Esophagus muscularis mucosa (tissue), 4 donors: Measurements from ENCODE around the gene IGF1R. TPM values are rescaled to one million over a fixed set of nuclear protein-coding genes. Genes with fewer than 3 reads are reported as not detected.
A peak's percentile ranks its signal among the peaks of the same experiment; 100 is the strongest.

Experiments used
- DNase-seq: peaks from one replicate; pipeline ENCODE4 v3.0.0-alpha.2; 2017; ENCODE audit errors: extremely low spot score
- H3K27ac ChIP-seq, 4 donors: fragments of 200-600 bp; sonication (generic); replicated peaks in 1 of 4; 1 replicate in 3 of 4; 2 replicates in 1 of 4; pipeline ENCODE4 v1.5.1; 2016 to 2019; ENCODE audit warnings: mild to moderate bottlenecking in 1 of 4
- H3K27me3 ChIP-seq, 4 donors: fragments of 200-600 bp; sonication (generic); one replicate each; pipeline versions ENCODE4 v1.5.1 to v1.6.0; 2016 to 2019
- H3K36me3 ChIP-seq, 4 donors: fragments of 200-600 bp; sonication (generic); one replicate each; pipeline ENCODE4 v1.5.1; 2016 to 2019
- H3K4me1 ChIP-seq, 4 donors: fragments of 200-600 bp; sonication (generic); one replicate each; pipeline ENCODE4 v1.5.1; 2016 to 2019
- H3K4me3 ChIP-seq, 4 donors: fragments of 200-600 bp; sonication (generic); 1 replicate in 2 of 4; 2 replicates in 2 of 4; pipeline ENCODE4 v1.5.1; 2016 to 2019; ENCODE audit warnings: mild to moderate bottlenecking in 4 of 4, moderate library complexity in 1 of 4
- H3K9me3 ChIP-seq, 4 donors: fragments of 200-600 bp; sonication (generic); 1 replicate in 3 of 4; 2 replicates in 1 of 4; pipeline ENCODE4 v1.5.1; 2016 to 2019
- CTCF ChIP-seq, 3 experiments: fragments of 200-600 bp in 2 of 3; fragments of 450-650 bp in 1 of 3; sonication (generic) in 2 of 3; IDR thresholded peaks; one replicate each; pipeline ENCODE4 v1.5.1; 2017 to 2019; ENCODE audit warnings: antibody characterized with exemption in 3 of 3, mild to moderate bottlenecking in 2 of 3, moderate library complexity in 1 of 3
- EP300 ChIP-seq: sonication (generic); formaldehyde crosslinking; IDR thresholded peaks from one replicate; pipeline ENCODE4 v1.6.1; 2017; ENCODE audit warnings: antibody characterized with exemption
- POLR2A ChIP-seq: fragments of 450-650 bp; IDR thresholded peaks from one replicate; pipeline ENCODE4 v1.6.1; 2017; ENCODE audit warnings: antibody characterized with exemption, moderate library complexity, mild to moderate bottlenecking, low read depth
- POLR2AphosphoS5 ChIP-seq, 2 donors: sonication (generic); formaldehyde crosslinking; IDR thresholded peaks; one replicate each; pipeline ENCODE4 v1.6.1; 2017; ENCODE audit warnings: antibody characterized with exemption in 2 of 2
- WGBS: methylation state at CpG from one replicate; pipeline ENCODE4 v1.1.5; 2018; 5-methylcytosine and 5-hydroxymethylcytosine counted together
- intact Hi-C: fragments of 100-400 bp; cut with DNase I; formaldehyde crosslinking; loops from one replicate; pipeline ENCODE4 v1.15.1; 2023
- total RNA-seq, 4 donors: library from RNA; depleted of rRNA; stranded (reverse); fragments of >200 nt; gene quantifications; one replicate each; pipeline versions ENCODE4 v1.1.0 to v1.2.1, GENCODE V29; 2016

Gene IGF1R
- total RNA-seq, 4 donors from 2014 or later = 33.6 to 95.3 (median 49.7) TPM

- H3K27ac ChIP-seq = peak overlapping the region; percentile 4 to 50 (median 18)
- WGBS = 94% methylated on average over 3 of the region's 3 CpGs
These were observed 130.1 kb downstream of the IGF1R start for GRCh38 chr15:98778263-98778959.

GRCh38 chr15:98778960-98779359 lies 130.6 kb downstream of the IGF1R start:
- TF ChIP-seq POLR2AphosphoS5 (IDR thresholded peaks at IDR 0.05) (no peak), CTCF (IDR thresholded peaks at IDR 0.05) (no peak), EP300 (no peak), POLR2A (no peak)
- no peaks in the 10 kb centered on the region for H3K9me3 ChIP-seq
- 63% methylated on average over 4 of the region's 4 CpGs for WGBS
- H3K4me1 ChIP-seq = peaks cover 32 to 61% (median 38%) of the 10 kb centered on the region in 4 donors
- H3K27me3 ChIP-seq = no peaks in the 10 kb centered on the region
- intact Hi-C loops = loop anchor here (5.0 to 10.0 kb wide), 4 partner anchors 68 to 298 kb away; no protein-coding TSS in a partner anchor
- H3K27ac ChIP-seq = peak overlapping the region; percentile 4 to 50 (median 12)
- no peak for DNase-seq
- H3K4me3 ChIP-seq = no peak overlapping the region
- no peaks in the 10 kb centered on the region for H3K36me3 ChIP-seq

More at GRCh38 chr15:98778263-98778959, 130.1 kb downstream of the IGF1R start:
- TF ChIP-seq EP300 = no peak
- no peak for TF ChIP-seq POLR2AphosphoS5 (IDR thresholded peaks at IDR 0.05)
- TF ChIP-seq POLR2A = no peak
- TF ChIP-seq CTCF (IDR thresholded peaks at IDR 0.05) = no peak
- no peaks in the 10 kb centered on the region for H3K9me3 ChIP-seq
- DNase-seq = peak; percentile 57
- peaks cover 32 to 67% (median 40%) of the 10 kb centered on the region in 4 donors for H3K4me1 ChIP-seq
- no peak overlapping the region for H3K4me3 ChIP-seq
- H3K36me3 ChIP-seq = no peaks in the 10 kb centered on the region
- intact Hi-C loops = loop anchor here (5.0 to 10.0 kb wide), 4 partner anchors 69 to 299 kb away; no protein-coding TSS in a partner anchor
- H3K27me3 ChIP-seq = no peaks in the 10 kb centered on the region

- no peaks in the 10 kb centered on the region for H3K36me3 ChIP-seq
- peak; percentile 94 for DNase-seq
- no peak overlapping the region for H3K4me3 ChIP-seq
- peaks cover 32 to 58% (median 38%) of the 10 kb centered on the region in 4 donors for H3K4me1 ChIP-seq
- H3K27ac ChIP-seq = peak overlapping the region in 2 of 4 donors; percentile 13 to 50
- intact Hi-C loops = loop anchor here (5.0 to 10.0 kb wide), 4 partner anchors 68 to 298 kb away; no protein-coding TSS in a partner anchor
- WGBS = 45% methylated on average over 16 of the region's 16 CpGs
- no peaks in the 10 kb centered on the region for H3K27me3 ChIP-seq
- TF ChIP-seq POLR2AphosphoS5 (IDR thresholded peaks at IDR 0.05) = peak; percentile 34 to 68
- TF ChIP-seq CTCF (IDR thresholded peaks at IDR 0.05) = peak; percentile 88 to 96 (median 90)
- TF ChIP-seq POLR2A = no peak
- TF ChIP-seq EP300 = no peak
- no peaks in the 10 kb centered on the region for H3K9me3 ChIP-seq
These were observed 131.2 kb downstream of the IGF1R start for GRCh38 chr15:98779463-98780071.

GRCh38 chr15:98781838-98782237 lies 133.5 kb downstream of the IGF1R start:
- TF ChIP-seq EP300 = no peak
- TF ChIP-seq POLR2AphosphoS5 (IDR thresholded peaks at IDR 0.05) = no peak
- TF ChIP-seq CTCF (IDR thresholded peaks at IDR 0.05) = no peak
- no peak for TF ChIP-seq POLR2A
- 100% methylated on average over 1 of the region's 1 CpG for WGBS
- Histone ChIP-seq H3K36me3 (no peaks in the 10 kb centered on the region), H3K27me3 (no peaks in the 10 kb centered on the region), H3K4me3 (no peak overlapping the region), H3K9me3 (no peaks in the 10 kb centered on the region), H3K27ac (no peak overlapping the region), H3K4me1 (peaks cover 27 to 53% (median 32%) of the 10 kb centered on the region in 4 donors)
- intact Hi-C loops = no loop called here
- no peak for DNase-seq
